ENCODE measurements around the gene KRTAP2-3. TPM values are rescaled to one million over a fixed set of nuclear protein-coding genes. Genes with fewer than 3 reads are reported as not detected.
A peak's percentile ranks its signal among the peaks of the same experiment; 100 is the strongest.

Gene KRTAP2-3
- total RNA-seq, 1 donor, result not detected

- peak overlapping the region; percentile 3 for H3K27ac ChIP-seq (ENCODE audit: low read depth, low read length)
- no peak overlapping the region for H2AFZ ChIP-seq (ENCODE audit: low read length)
- TF ChIP-seq CTCF (IDR thresholded peaks at IDR 0.05; ENCODE audit: extremely low read depth, low read depth, low read length), result no peak
- no peaks in the 10 kb centered on the region for H3K79me2 ChIP-seq (ENCODE audit: insufficient read depth, low read length)
- no peaks in the 10 kb centered on the region for H3K9me3 ChIP-seq (ENCODE audit: low read depth, low read length)
- no peak overlapping the region for H3K4me2 ChIP-seq (ENCODE audit: insufficient read depth, low read length)
- no peaks in the 10 kb centered on the region for H3K36me3 ChIP-seq (ENCODE audit: insufficient read depth, low read length)
- no peaks in the 10 kb centered on the region for H3K27me3 ChIP-seq (ENCODE audit: insufficient read depth, low read length)
- H3K4me3 ChIP-seq (ENCODE audit: insufficient read depth, low read length), result no peak overlapping the region
- peaks cover 11% of the 10 kb centered on the region for H3K4me1 ChIP-seq (ENCODE audit: insufficient read depth, low read length)
- no peaks in the 10 kb centered on the region for H4K20me1 ChIP-seq (ENCODE audit: insufficient read depth, low read length)
- DNase-seq (ENCODE audit: insufficient read length, low spot score, missing footprints), result no peak
Measured at GRCh38 chr17:41082626-41083025, 22.7 kb upstream of the KRTAP2-3 start.

- no peak for DNase-seq (ENCODE audit: insufficient read length, low spot score, missing footprints)
- H3K4me3 ChIP-seq (ENCODE audit: insufficient read depth, low read length), result no peak overlapping the region
- no peak overlapping the region for H2AFZ ChIP-seq (ENCODE audit: low read length)
- H3K27me3 ChIP-seq (ENCODE audit: insufficient read depth, low read length), result no peaks in the 10 kb centered on the region
- H3K27ac ChIP-seq (ENCODE audit: low read depth, low read length), result no peak overlapping the region
- peaks cover 3% of the 10 kb centered on the region for H3K4me1 ChIP-seq (ENCODE audit: insufficient read depth, low read length)
- no peaks in the 10 kb centered on the region for H3K36me3 ChIP-seq (ENCODE audit: insufficient read depth, low read length)
- no peak for TF ChIP-seq CTCF (IDR thresholded peaks at IDR 0.05; ENCODE audit: extremely low read depth, low read depth, low read length)
- no peaks in the 10 kb centered on the region for H3K9me3 ChIP-seq (ENCODE audit: low read depth, low read length)
- H3K79me2 ChIP-seq (ENCODE audit: insufficient read depth, low read length), result no peaks in the 10 kb centered on the region
- no peaks in the 10 kb centered on the region for H4K20me1 ChIP-seq (ENCODE audit: insufficient read depth, low read length)
- H3K4me2 ChIP-seq (ENCODE audit: insufficient read depth, low read length), result no peak overlapping the region
Measured at GRCh38 chr17:41076788-41077187, 16.9 kb upstream of the KRTAP2-3 start.

- Histone ChIP-seq H3K4me2 (ENCODE audit: insufficient read depth, low read length) (no peak overlapping the region), H3K36me3 (ENCODE audit: insufficient read depth, low read length) (no peaks in the 10 kb centered on the region), H2AFZ (ENCODE audit: low read length) (no peak overlapping the region), H3K4me1 (ENCODE audit: insufficient read depth, low read length) (peaks cover 3% of the 10 kb centered on the region), H4K20me1 (ENCODE audit: insufficient read depth, low read length) (no peaks in the 10 kb centered on the region), H3K27ac (ENCODE audit: low read depth, low read length) (no peak overlapping the region), H3K27me3 (ENCODE audit: insufficient read depth, low read length) (no peaks in the 10 kb centered on the region), H3K9me3 (ENCODE audit: low read depth, low read length) (no peaks in the 10 kb centered on the region), H3K4me3 (ENCODE audit: insufficient read depth, low read length) (no peak overlapping the region), H3K79me2 (ENCODE audit: insufficient read depth, low read length) (no peaks in the 10 kb centered on the region)
- DNase-seq (ENCODE audit: insufficient read length, low spot score, missing footprints), result no peak
- no peak for TF ChIP-seq CTCF (IDR thresholded peaks at IDR 0.05; ENCODE audit: extremely low read depth, low read depth, low read length)
Measured at GRCh38 chr17:41073676-41074075, 13.8 kb upstream of the KRTAP2-3 start.

GRCh38 chr17:41071606-41072360 lies 11.9 kb upstream of the KRTAP2-3 start:
- no peak overlapping the region for H3K4me3 ChIP-seq (ENCODE audit: insufficient read depth, low read length)
- H3K79me2 ChIP-seq (ENCODE audit: insufficient read depth, low read length), result no peaks in the 10 kb centered on the region
- no peaks in the 10 kb centered on the region for H3K36me3 ChIP-seq (ENCODE audit: insufficient read depth, low read length)
- no peaks in the 10 kb centered on the region for H4K20me1 ChIP-seq (ENCODE audit: insufficient read depth, low read length)
- no peak for TF ChIP-seq CTCF (IDR thresholded peaks at IDR 0.05; ENCODE audit: extremely low read depth, low read depth, low read length)
- no peaks in the 10 kb centered on the region for H3K27me3 ChIP-seq (ENCODE audit: insufficient read depth, low read length)
- no peak overlapping the region for H3K27ac ChIP-seq (ENCODE audit: low read depth, low read length)
- DNase-seq (ENCODE audit: insufficient read length, low spot score, missing footprints), result no peak
- H3K4me1 ChIP-seq (ENCODE audit: insufficient read depth, low read length), result peaks cover 3% of the 10 kb centered on the region
- H2AFZ ChIP-seq (ENCODE audit: low read length), result peak overlapping the region; percentile 4
- no peak overlapping the region for H3K4me2 ChIP-seq (ENCODE audit: insufficient read depth, low read length)
- H3K9me3 ChIP-seq (ENCODE audit: low read depth, low read length), result no peaks in the 10 kb centered on the region

Data from osteoblast (primary cell).